NCI-H1105 treated with DMSO at 0.1 percent for 48 hours (cell line): ENCODE measurements around the gene UNC13C.
"Not testable (repeated sequence)": the region's sequence is repeated elsewhere in the genome, so short reads cannot be mapped to it uniquely, and the experiment has no call there.

Source experiments
- DNase-seq: peaks from one replicate; lab custom pipeline; 2025; lab: John Stamatoyannopoulos, UW

The UNC13C gene

DNA sequence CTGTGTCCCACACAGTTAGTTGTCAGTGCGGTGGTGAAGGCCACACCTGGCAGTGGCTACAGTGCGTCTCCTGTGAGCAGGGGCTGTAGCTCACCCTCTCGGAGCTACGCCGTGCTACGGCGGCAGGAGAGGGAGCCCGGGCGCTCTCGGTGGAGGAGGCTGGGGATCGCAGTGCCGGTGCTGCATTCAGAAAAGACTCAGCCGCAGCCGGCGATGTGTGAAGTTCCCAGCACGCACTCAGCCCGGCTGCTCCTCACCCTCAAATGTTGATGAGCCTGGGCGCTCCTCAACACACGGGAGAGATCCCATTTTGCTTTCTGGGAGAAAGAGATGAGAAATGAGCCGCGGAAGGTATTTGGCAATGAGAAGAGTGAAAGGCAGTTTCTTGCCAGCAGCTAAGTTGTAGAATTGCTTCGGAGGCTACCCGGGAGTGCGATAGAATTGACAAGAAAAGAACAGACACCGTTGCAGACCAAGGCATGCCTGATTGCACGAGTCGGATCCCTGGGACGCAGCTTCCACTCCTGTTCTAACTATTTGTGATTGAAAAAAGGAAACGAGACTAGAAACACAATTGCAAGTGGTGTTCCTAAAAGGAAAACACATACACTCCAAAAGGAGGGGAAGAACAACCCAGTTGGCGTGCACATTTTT lies at the start of gene UNC13C:
UNC13C (plus strand) TSS at position 189 of the 654 bp plus-strand sequence. CDS start 34,463 bp downstream, outside the sequence.
- peak; percentile 38 for DNase-seq

DNA sequence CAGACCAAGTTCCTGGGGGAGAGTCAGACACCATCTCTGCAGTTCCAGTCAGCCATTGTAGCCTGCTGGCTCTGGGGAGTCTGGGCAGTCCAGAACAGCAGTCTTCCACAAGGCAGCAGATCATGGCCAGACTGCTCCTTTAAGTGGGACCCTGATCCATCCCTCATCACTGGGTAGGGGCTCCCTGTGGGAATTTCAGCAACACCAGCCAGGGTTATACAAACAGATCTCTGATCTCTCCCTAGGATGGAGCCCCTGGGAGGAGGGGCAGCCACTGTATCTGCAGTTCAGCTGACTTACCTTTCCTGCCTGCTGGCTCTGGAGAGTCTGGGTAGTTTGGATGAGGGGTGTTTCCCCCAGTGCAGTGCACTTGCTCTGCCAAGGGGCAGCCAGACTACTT lies 42.1 kb upstream of the UNC13C start:
- DNase-seq: no peak

DNA sequence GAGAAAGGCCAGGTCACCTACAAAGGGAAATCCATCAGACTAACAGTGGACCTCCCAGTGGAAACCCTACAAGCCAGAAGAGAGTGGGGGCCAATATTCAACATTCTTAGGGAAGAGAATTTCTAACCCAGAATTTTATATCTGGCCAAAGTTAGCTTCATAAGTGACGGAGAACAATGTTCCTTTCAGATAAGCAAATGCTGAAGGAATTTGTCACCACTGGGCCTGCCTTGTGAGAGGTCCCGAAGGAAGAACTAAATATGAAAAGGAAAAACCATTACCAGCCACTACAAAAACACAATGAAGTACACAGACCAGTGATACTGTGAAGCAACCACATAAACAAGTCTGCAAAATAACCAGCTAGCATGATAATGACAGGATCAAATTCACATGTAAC lies 40.6 kb upstream of the UNC13C start:
- not testable (repeated sequence) for DNase-seq

DNA sequence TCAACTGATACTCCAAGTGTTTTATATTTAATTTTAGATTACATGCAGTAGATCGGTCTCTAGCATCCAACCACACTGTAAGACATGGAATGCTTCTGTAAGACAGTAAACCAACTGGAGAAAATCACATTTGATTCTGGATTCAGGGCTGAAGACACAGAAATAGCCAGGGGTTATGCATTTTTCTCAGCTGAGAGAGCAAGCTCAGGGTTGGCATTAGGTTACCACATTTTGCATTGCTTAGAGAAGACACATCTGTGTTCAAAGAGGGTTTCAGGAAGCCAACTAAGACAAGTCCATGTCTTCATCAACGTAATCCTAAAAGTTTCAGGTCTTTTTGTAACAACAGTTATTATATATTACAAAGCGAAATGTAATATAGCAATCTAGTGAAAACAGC lies 27.7 kb upstream of the UNC13C start:
- no peak for DNase-seq

DNA sequence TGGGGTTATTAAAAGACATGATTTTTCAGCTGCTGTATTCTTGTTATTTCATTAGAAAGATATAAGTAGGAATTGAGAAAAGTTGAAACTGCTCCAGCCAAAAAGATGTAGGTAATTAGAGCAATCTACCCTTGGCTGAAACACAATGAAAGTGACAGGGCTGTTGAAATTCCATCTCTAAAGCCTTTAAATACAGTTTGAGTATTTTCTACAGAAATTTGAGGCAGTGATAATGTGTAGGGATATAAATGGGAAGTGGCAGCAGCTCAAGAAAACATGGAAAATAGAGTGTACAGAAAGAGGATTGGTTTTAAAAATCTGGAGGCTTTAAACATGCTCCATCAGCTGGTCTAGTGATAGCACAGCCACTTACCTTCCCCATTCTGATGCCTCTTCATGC lies 22.8 kb upstream of the UNC13C start:
- DNase-seq: no peak

DNA sequence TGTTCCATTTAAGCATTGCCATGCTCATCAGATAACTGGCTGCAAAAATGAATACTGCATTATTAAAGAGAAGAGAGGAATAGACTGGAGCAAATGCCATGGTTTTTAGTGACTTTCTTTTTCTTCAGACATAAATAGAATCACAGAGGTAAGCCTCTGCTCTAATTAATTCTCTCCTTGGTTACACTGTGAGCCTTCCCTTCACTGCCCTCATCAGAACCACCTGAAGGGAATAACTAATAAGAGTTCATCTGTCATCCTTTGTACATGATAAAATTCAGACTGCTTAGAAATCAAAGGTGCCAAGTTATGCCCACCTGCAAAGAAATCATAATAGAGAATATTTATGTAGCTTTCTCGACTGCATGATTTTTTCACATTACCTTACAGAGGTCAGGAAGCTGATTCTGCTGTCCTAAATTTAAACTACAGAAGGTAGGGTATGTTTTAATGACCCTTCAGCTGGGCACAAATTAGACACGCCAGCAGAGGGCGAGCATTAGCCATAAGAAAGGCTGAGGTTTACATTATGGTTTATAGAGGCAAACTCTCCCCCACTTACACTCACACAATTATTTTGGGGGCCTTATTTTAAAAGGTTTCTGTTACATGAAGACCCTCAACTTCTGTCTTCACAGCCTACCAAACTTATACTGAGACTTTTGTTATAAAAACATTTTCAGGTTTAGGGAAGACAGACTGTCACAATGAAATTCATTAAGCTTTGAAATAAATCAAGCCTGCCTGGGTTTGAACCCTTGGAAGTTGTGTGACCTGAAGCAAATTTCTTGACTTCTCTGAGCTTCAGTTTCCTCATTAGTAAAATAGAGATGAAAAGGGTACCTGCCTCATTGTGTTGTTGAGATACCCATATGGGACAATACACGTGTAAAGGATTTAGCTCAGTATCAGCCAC lies 15.3 kb upstream of the UNC13C start:
- peak; percentile 33 for DNase-seq

DNA sequence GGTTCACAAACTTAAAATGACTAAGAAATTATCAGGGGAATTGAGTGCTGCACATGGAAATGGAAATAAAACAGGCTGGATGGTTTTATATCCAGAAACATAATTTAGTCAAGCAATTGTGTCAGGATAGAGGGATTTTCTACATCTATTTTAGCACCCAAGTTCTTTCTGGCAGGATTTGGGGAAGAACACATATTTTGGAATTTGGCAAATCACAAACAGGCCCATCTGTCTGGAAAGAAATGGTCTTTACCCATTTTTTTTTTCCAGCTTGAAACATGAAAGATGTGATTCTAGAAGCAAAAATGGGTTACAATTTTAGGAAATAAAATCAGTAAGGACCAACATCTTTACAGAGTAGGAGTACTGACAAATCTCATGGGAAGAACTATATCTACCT lies 14.4 kb upstream of the UNC13C start:
- no peak for DNase-seq

DNA sequence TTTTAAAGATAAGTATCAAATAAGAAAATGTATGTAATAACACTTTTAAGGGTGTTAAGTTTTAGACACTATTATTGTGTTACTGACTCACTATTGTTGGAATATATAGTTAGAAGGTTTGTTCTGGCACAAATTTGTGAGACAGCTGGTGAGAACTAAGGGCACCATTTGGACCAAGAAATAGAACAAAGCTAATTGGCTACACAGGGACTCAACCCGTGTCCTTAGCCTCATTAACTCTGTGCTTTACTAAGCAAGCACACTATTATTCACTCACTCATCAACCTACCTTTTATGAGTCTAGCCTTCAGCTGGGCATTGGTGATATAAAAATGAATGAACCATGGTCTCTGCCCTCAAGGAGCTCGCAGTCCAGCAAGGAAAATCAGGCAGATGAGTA lies 4.1 kb upstream of the UNC13C start:
- no peak for DNase-seq

DNA sequence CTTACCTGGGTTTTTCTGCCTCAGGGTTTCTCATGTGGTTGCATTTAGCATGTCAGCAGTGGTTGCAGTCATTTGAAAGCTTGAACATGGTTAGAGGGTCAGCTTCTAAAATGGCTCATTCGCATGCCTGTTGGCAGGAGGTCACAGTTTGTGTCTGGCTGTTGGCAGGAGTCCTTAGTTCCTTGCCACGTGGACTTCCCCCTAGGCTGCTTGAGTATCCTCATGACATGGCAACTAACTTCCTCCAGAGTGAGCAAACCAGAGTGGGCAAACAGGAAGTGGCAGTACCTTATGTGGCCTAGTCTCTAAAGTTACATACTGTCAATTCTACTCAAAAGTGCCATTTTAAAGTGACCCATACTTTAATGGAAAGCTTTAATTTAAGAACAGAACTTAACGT lies 3.4 kb upstream of the UNC13C start:
- no peak for DNase-seq

DNA sequence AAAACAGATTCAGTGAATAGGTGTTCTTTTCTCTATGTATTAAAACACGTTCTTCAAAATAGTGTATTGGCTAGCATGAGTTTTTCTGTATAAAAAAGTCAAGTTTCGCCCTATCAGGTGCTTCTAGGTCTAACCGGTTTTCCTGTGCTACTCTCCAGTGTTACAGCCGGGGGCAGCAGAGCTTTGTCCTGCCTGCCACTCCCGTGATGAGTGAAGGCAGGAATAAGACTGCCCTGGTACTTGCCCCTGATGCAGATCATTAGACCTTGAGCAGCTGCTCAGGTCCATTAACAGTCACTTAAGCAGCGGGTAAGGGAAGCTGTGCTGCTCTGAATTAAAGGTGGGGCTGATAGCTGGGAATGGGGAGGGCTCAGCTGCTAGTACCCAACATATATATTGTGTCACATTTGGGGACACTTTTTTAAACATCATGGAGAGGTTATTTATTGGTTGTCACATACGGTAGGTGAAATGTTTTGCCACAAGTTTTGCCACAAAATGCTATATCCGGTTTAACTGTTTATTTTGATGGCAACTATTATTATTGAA lies 1.3 kb upstream of the UNC13C start:
- DNase-seq: peak; percentile 58

DNA sequence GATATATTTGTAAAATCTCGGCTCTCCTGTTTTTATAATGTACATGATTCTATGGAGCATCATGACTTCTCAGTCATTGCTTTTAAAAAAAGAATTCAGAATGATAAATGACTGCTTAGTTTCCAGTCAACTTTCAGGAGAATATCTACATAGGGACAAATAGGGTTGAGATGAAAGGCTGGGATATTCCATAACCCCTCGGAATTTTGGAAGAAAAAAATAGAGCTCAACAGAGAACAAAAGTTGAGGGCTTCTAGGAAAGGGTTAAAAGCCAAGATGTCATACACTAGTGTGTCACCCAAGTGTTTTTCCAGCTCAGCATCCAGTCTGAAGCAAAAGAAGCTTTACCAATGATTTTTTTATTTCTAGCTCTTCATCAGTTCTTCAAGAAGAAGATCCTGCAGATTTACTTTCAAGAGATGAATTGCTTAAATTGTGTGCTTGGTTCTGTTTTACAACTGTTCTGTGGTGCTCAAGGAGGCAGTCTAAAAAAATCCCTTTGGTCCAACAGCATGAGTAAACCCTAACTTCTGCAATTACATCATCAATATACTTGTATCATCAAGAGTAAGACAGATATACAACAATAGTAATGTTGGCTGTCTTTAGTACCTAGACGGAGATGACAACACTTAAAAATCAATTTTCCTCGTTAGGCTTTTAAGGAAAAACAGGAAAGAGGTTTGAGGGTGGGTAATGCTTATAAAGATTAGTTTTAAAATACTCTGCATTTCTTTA lies 979 bp downstream of the UNC13C start:
- no peak for DNase-seq

DNA sequence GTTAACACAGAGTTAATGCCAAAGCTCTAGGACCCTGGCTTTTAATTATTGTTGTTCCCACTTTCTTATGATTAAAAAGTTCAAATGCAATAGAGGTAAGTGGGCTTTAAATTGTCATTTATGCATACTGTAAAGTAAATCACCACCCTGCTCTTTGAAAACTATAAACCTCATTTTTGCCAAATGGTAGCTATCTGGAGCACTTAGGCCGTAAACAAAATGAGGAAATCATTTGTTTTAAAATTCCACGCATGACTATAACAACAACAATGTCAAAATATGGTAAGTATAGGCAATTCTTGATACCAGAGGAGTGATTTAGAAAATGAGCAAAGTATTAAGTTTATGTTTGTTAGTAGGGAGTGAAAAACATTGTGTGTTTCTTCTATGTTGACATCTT lies 1.8 kb downstream of the UNC13C start:
- no peak for DNase-seq

DNA sequence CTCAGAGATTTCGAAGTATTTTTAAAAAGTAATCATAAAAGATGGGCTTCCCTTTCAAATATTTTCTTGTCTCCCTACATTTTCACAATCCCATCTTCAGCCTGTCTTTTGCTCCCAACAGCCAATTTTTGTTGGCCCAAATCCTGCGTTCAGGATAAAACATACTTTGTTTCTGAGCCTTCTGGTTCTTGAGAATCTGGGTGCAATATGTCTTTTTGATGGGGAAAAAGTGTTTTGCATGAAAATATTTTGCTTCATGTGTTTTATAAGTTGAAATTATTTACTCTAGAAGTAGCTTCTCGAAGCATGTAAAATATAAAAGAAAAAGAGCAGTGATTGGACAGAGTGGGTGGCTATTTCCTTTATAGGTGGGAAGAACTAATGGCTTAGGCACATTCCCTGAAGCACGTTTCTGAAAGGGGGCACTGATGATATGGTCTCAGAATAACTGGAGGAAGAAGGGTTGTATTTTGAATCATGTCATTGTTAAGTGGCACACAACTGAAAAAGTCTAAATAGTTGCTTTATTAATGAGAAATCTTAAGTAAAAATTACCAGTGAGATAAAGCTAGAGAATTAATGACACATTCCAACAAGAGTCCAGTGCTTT lies 3.9 kb downstream of the UNC13C start:
- DNase-seq: no peak

DNA sequence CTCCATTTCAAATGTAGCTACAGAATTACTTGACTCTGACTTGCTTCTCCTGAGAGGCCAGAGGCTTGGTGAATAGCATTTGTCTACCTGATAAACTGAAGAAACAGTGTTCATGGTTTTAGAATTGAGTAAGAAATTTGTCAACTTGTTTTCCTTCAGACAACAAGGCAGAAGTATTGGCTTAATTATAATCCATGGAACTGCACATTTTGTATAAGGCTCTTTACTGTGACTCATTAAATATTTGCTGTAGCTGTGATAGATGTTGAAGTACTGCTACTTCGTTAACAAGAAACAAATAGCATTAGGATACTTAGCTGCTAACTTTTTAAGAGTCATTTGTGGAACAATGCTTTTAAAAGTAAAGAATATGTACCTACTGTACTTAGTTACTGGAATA lies 4.6 kb downstream of the UNC13C start:
- no peak for DNase-seq

DNA sequence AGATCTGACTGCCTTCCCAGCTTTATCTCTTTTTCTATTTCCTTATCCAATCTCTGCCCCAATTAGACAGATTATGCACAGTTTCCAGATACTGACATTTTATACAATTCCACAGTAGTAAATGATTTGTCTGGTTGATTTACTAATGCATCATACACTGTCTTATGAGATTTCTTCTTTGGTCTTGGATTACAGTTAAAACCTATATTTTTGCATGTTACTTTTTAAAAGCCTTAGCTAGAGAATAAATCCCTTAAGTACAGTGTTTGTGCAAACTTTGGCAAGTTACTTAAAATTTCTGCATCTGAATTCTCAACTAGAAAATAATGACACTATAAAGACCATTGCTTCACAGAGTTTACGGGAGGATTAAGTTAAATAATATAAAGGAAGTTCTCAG lies 6.0 kb downstream of the UNC13C start:
- DNase-seq: no peak

DNA sequence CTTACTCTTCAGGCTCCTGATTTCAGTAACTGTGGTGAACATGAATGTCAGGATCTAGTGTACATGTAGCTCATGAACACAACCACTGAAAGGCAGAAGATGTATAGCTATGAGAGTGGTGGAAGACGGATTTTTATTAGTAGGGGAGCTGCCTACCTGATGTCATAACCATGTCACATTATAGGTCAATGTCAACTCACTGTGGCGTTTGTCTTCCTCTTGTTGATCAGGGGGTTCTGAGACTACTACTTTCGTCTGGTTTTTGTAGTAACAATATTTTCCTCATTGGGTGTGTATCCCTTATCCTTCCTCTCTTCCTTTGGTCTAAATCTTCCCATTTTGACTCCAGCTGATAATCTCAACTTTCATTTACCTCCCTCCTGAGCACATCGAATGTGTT lies 7.3 kb downstream of the UNC13C start:
- no peak for DNase-seq

DNA sequence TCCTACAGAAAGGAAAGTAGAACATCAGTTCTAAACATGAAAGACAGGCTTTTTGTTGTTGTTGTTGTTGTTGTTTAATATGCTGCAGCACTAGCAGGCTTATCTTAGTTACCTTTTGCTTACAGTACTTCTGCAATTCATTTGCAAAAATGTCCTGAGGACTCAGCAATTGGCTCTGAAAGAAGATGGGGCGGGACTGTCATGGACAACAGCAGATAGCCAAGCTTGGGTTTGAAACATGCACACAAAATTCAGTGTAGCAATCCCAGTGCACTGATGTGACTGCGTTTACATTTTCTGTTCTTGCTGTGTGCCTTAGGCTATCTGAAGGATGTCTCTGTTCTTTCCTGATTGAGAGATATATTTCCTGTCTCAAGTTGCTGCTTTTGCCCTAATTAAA lies 9.2 kb downstream of the UNC13C start:
- no peak for DNase-seq

DNA sequence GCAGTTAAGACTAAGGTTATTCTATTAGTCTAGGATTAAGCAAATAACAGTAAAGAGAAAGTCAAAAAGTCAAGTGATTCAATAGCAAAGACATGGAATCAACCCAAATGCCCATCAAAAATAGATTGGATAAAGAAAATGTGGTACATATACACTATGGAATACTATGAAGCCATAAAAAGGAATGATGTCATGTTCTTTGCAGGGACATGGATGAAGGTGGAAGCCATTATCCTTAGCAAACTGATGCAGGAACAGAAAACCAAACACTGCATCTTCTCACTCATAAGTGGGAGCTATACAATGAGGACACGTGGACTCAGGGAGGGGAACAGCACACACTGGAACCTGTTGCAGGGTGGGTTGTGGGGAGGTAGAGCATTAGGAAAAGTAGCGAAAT lies 29.0 kb downstream of the UNC13C start:
- no peak for DNase-seq

DNA sequence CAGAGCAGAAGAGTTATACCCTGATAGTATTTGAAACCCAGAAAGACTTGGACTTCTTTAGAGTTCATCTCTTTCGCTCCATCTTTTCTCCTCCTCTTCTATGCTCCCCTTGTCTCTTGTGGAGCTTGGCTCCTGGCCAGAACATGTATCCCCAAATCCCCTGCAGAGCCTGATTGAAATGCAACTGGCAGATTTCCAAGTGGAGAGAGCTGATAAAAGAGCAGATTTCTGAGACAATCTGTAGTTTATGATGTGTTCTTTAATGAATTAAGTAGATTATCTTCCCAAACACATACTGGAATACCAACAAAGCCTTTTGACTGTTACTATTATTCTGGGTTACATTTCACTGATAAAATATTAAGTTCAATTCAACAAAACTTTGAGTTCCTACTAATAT lies 33.4 kb downstream of the UNC13C start:
- peak; percentile 12 for DNase-seq

DNA sequence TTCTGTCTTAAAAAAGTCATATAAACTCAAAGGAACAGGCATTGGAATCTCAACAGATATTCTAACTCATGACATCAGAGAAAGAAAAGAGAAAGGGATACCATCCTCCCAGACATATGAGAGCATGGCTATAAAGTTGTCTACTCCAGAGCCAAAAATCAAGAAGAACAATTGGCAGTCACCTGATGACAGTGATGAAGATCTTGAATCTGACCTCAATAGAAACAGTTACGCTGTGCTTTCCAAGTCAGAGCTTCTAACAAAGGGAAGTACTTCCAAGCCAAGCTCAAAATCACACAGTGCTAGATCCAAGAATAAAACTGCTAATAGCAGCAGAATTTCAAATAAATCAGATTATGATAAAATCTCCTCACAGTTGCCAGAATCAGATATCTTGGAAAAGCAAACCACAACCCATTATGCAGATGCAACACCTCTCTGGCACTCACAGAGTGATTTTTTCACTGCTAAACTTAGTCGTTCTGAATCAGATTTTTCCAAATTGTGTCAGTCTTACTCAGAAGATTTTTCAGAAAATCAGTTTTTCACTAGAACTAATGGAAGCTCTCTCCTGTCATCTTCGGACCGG lies 35.9 kb downstream of the UNC13C start:
- DNase-seq: no peak

DNA sequence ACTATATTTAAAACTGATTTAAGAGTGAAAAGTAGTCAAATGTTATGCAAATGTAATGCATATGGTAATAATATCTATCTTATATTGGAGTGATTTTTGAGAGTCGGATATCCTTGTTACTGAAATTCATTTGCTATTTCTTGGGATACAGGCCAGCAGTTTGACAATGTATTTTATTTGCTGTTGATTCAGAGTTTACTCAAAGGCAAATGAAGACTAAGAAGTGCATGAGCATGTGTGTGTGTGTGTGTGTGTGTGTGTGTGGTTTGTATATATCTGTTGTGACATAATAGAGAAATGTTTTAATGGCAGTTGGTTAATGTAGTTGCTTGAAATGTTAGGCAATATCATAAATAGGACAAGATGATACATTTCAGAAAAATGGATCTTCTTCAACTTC lies 39.0 kb downstream of the UNC13C start:
- no peak for DNase-seq

DNA sequence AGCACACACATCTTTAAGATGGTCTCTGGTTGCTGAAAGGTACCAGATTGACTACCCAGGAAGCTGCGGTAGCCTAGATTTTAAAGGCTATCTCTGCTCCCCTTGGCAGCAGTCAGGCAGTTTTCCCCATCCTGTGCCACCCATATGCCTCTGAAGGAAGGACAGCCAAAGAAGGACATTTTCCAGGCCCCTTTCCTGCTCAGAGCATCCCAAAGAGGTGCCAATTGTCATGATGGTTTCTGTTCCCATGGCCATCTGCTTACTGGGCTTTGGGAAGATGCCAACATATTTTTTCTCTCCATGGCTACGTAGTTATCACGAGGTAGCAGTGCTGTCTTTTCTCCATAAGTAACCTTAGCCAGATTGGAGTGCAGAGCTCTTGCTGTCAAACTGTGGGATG lies 39.7 kb downstream of the UNC13C start:
- no peak for DNase-seq
